Heart left ventricle (tissue), 13 donors: ENCODE results near the gene PAGE3.

Experiments
- CTCF ChIP-seq, 12 donors: fragments of 200-600 bp; sonication (generic) in 4 of 12; IDR thresholded peaks; one replicate each; pipeline versions ENCODE4 v1.5.0 to v1.8.0; 2018 to 2022; ENCODE audit warnings: antibody characterized with exemption in 12 of 12, mild to moderate bottlenecking in 5 of 12
- POLR2A ChIP-seq, 2 donors: fragments of 450-650 bp; IDR thresholded peaks; one replicate each; pipeline ENCODE4 v1.6.1; 2017; ENCODE audit warnings: antibody characterized with exemption in 2 of 2, mild to moderate bottlenecking in 2 of 2, moderate library complexity in 2 of 2
- donor health status: ischemic (EF 13 %, LVEDD 7.1; RV severe dilation, severe dysfunction).
- donor health status: DM: no; HTN: yes; CAD: no.
- donor health status: DM: no; HTN: no; CAD: no.
- donor health status: ischemic (EF 25% LVEDD 6.9; RV normal size, moderate dysfunction).
- donor health status: ischemic (EF 25% LVEDD 5.7; RV mildly dilated, moderate dysfunction).
- donor health status: ischemic (EF 35%, LVEDD 5.7; RV mildly dilated, moderate dysfunction).
- donor health status: nonischemic (EF 11% LVEDD 7.7; RV severe dilation, severe dysfunction).
- donor health status: DM: yes; HTN: yes; CAD: no.
- donor health status: PGD.
- donor health status: ischemic (EF 29% LVEDD 5.4; RV normal size, mild dysfunction).
- donor health status: nonischemic (EF 23%, LVEDD 6.1; RV moderate dilation, normal function).

- TF ChIP-seq CTCF (IDR thresholded peaks at IDR 0.05) (no peak), POLR2A (IDR thresholded peaks at IDR 0.05) (no peak)
Measured at GRCh38 chrX:55290963-55291362, 26.2 kb upstream of the PAGE3 start.
